Ovary (tissue), 9 donors: ENCODE measurements around the gene AOPEP. TPM values are rescaled to one million over a fixed set of nuclear protein-coding genes. Genes with fewer than 3 reads are reported as not detected.

ENCODE experiments used
- DNase-seq, 5 donors: peaks; one replicate each; pipeline ENCODE4 v3.0.0-alpha.2; 2019 to 2020
- H3K27ac ChIP-seq, 2 donors: fragments of 200-600 bp; one replicate each; pipeline versions ENCODE4 v1.5.1 to v1.8.0; 2019 to 2022
- H3K27me3 ChIP-seq: fragments of 200-600 bp; one replicate; pipeline ENCODE4 v1.8.0; 2022
- H3K36me3 ChIP-seq: fragments of 200-600 bp; sonication (generic); one replicate; pipeline ENCODE4 v1.5.1; 2019
- H3K4me1 ChIP-seq: one replicate; pipeline ENCODE4 v1.8.1; 2013; ENCODE audit warnings: mild to moderate bottlenecking, moderate library complexity; ENCODE audit not compliant: insufficient read depth
- H3K4me3 ChIP-seq: fragments of 200-600 bp; sonication (generic); one replicate; pipeline ENCODE4 v1.5.1; 2017
- H3K9me3 ChIP-seq, 2 donors: fragments of 200-600 bp in 1 of 2; sonication (generic) in 1 of 2; one replicate each; pipeline versions ENCODE4 v1.5.1 to v1.8.1; 2013 to 2019; ENCODE audit warnings: mild to moderate bottlenecking in 1 of 2, moderate library complexity in 1 of 2
- EP300 ChIP-seq: sonication (generic); formaldehyde crosslinking; IDR thresholded peaks from one replicate; pipeline ENCODE4 v1.6.1; 2017; ENCODE audit warnings: antibody characterized with exemption
- POLR2A ChIP-seq: fragments of 450-650 bp; IDR thresholded peaks from one replicate; pipeline ENCODE4 v1.6.1; 2017; ENCODE audit warnings: antibody characterized with exemption, mild to moderate bottlenecking, moderate library complexity
- WGBS, 3 donors: extraction: QIAGEN DNeasy Blood & Tissue Kit in 1 of 3; methylation state at CpG; one replicate each; pipeline versions ENCODE4 v1.1.5 to v1.1.7; 2013 to 2017; 5-methylcytosine and 5-hydroxymethylcytosine counted together
- intact Hi-C, 4 donors: fragments of 100-400 bp; cut with DNase I; formaldehyde crosslinking; loops; one replicate each; pipeline versions ENCODE4 v1.11.0 to v1.15.1; 2022 to 2023
- polyA plus RNA-seq, 2 donors: library from polyadenylated mRNA; stranded (reverse); fragments of 200-250 nt in 1 of 2; fragments of 350-450 nt in 1 of 2; fragmentation: Illumina TruSeq in 1 of 2; extraction: RNeasy Lipid Tissue Mini Kit (QIAGEN cat#74804) in 1 of 2; gene quantifications; one replicate each; pipeline ENCODE4 v1.2.3, GENCODE V29; 2013 to 2014
- total RNA-seq, 7 donors: library from RNA; depleted of rRNA in 2 of 7; stranded (reverse); fragments of >200 nt in 2 of 7; fragmentation: NEBNext Ultra II Directional in 3 of 7; extraction: Animal tissue kit (Norgen Biotek cat#: 25700) in 3 of 7; gene quantifications; one replicate each; pipeline versions ENCODE4 v1.1.0 to v1.2.4, GENCODE V29; 2016 to 2023
- TF ChIP-seq, protein P1 (sequence below), 3 donors: fragments of 450-650 bp in 2 of 3; fragments of 200-600 bp in 1 of 3; IDR thresholded peaks; one replicate each; pipeline versions ENCODE4 v1.5.1 to v1.8.0; 2016 to 2022; ENCODE audit warnings: antibody characterized with exemption in 3 of 3, mild to moderate bottlenecking in 1 of 3
- donor health status: DM: no; HTN: no; CAD: no; lungs with moderate emphysema.
- donor health status: DM: no; HTN: no; CAD: no.
- donor health status: Bipolar disorder and iron deficiency.
- donor health status: DM: yes; HTN: yes; CAD: no.
- donor health status: DM: no; HTN: no; CAD: no.
- donor health status: DM: yes; HTN: yes; CAD: no.

AOPEP gene
- total and polyA plus RNA-seq, 9 donors, result 40.0 to 141 (median 82.1) TPM

DNA sequence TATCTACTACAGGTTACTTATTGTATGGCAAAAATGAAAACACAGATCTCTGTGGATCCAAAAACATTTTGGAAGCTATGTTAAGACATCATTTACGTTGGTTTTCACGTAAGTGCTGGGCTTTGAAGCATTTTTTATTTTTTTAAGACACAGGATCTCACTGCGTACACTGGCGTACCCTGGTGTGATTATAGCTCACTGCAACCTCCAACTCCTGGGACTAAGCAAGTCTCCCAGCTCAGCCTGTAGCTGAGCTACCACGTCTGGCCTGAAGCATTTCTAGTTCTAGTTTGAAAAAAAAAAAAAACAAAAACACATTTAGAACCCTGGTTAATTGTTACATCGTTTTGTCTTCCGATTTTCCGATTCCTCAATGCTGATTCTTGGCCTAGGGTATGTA is 131.3 kb downstream of the AOPEP start:
- H3K4me1 ChIP-seq, result no peaks in the 10 kb centered on the region
- intact Hi-C loops, result no loop called here
- no peak for DNase-seq
- no peak overlapping the region for H3K27ac ChIP-seq
- no peak overlapping the region for H3K4me3 ChIP-seq
- TF ChIP-seq EP300, result no peak
- no peak for TF ChIP-seq POLR2A
- TF ChIP-seq, protein P1, sequence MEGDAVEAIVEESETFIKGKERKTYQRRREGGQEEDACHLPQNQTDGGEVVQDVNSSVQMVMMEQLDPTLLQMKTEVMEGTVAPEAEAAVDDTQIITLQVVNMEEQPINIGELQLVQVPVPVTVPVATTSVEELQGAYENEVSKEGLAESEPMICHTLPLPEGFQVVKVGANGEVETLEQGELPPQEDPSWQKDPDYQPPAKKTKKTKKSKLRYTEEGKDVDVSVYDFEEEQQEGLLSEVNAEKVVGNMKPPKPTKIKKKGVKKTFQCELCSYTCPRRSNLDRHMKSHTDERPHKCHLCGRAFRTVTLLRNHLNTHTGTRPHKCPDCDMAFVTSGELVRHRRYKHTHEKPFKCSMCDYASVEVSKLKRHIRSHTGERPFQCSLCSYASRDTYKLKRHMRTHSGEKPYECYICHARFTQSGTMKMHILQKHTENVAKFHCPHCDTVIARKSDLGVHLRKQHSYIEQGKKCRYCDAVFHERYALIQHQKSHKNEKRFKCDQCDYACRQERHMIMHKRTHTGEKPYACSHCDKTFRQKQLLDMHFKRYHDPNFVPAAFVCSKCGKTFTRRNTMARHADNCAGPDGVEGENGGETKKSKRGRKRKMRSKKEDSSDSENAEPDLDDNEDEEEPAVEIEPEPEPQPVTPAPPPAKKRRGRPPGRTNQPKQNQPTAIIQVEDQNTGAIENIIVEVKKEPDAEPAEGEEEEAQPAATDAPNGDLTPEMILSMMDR (IDR thresholded peaks at IDR 0.05), result no peak
- WGBS, 3 donors, result 90 to 98% (median 96%) methylated on average over 8 of the region's 8 CpGs
- no peaks in the 10 kb centered on the region for H3K9me3 ChIP-seq
- H3K27me3 ChIP-seq, result peaks cover 3% of the 10 kb centered on the region
- H3K36me3 ChIP-seq, result no peaks in the 10 kb centered on the region

DNA sequence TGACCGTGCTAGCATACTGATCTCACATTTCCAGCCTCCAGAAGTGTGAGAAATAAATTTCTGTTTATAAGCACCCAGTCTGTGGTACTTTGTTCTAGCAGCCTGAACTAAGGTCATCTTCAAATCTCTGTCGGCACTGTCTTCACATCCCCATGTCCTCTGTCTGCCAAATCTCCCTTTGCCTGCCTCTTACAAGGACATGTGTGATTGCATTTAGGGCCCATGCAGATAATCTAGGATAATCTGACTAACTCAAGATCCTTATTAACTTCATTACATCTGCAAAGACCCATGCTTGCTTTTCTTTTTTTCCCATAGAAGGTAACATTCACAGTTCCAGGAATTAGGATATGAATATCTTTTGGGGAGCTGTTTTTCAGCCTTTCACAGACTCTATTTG is 132.7 kb downstream of the AOPEP start:
- WGBS, 3 donors, result 93 to 96% (median 96%) methylated on average over 2 of the region's 2 CpGs
- H3K27me3 ChIP-seq, result no peaks in the 10 kb centered on the region
- intact Hi-C loops, result no loop called here
- H3K36me3 ChIP-seq, result no peaks in the 10 kb centered on the region
- no peak for DNase-seq
- no peaks in the 10 kb centered on the region for H3K9me3 ChIP-seq
- H3K4me3 ChIP-seq, result no peak overlapping the region
- no peak overlapping the region for H3K27ac ChIP-seq
- H3K4me1 ChIP-seq, result peaks cover 2% of the 10 kb centered on the region
- TF ChIP-seq EP300 (no peak), POLR2A (no peak)
- TF ChIP-seq, protein P1 (IDR thresholded peaks at IDR 0.05), result no peak

DNA sequence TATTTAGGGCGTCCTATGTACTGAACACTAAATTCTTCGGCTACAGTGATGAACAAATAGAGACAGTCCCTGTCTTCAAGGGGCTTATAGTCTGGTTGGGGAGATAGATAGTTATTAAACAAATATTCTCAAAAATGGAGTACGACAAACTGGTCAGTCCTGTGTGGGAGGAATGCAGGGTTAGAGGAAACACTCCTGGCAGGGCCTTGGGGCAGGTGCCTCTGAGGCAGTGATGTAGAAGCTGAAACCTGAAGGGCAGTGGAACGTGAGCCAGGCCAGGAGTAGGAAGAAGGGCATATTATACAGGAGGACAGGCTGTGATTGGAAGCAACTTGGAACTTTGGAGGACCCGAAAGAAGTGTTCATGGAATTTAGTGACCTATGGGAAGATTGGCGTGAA is 133.4 kb downstream of the AOPEP start:
- Histone ChIP-seq H3K9me3 (no peaks in the 10 kb centered on the region), H3K36me3 (no peaks in the 10 kb centered on the region), H3K27ac (no peak overlapping the region), H3K4me3 (no peak overlapping the region), H3K4me1 (peaks cover 2% of the 10 kb centered on the region), H3K27me3 (no peaks in the 10 kb centered on the region)
- intact Hi-C loops, result loop anchor here in 1 of 4 donors (10.0 kb wide), 1 partner anchor 145 kb away; no protein-coding TSS in a partner anchor
- no peak for DNase-seq
- TF ChIP-seq EP300 (no peak), POLR2A (no peak)
- TF ChIP-seq, protein P1 (IDR thresholded peaks at IDR 0.05), result no peak
- 95 to 98% (median 98%) methylated on average over 6 of the region's 6 CpGs for WGBS, 3 donors

DNA sequence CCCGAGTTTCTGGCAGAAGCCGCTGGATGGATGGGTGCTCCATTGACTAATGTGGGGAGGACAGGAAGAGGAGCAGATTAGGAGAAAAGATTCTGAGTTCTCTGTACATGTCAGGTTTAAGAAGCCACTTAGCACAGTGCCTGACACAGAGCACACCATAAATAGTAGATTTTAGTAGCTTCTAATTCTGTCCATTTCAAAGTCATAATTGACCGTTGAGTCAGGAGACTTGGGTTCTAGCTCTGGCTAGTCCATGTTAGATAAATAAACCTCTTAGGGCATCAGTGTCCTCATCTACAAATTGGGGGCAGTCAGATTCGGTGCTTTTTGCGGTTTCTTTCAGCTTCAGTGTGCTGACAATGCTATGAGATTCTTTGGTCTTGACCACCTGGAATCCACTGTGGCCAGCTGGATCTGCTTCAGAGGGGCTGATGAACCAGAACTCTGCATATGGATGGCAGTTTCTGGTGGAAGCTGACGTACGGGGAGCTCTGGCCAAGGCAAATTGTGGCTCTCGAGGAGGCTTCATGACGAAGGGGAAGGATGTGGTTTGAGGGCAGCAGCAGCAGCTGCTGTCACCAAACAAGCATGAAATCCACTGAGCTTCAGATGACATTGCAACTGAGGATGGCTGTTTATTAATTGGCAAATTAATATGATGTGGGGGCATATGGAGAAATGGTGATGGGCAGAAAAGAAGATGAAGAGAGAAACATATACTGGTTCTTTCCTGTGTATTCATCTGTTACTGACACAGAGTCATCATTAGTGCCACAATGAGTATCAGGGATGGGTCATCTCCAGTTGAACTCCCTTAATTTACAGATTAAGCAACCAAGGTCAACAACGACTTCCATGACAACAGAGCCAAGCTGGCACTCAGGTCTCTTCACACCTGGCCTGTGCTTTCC is 134.4 kb downstream of the AOPEP start:
- WGBS, 3 donors, result 90 to 93% (median 91%) methylated on average over 10 of the region's 10 CpGs
- no peak for TF ChIP-seq POLR2A
- TF ChIP-seq, protein P1 (IDR thresholded peaks at IDR 0.05), result no peak
- no peak for TF ChIP-seq EP300
- no peak overlapping the region for H3K27ac ChIP-seq
- no peak for DNase-seq
- H3K4me1 ChIP-seq, result peaks cover 4% of the 10 kb centered on the region
- H3K36me3 ChIP-seq, result no peaks in the 10 kb centered on the region
- H3K9me3 ChIP-seq, result no peaks in the 10 kb centered on the region
- H3K27me3 ChIP-seq, result no peaks in the 10 kb centered on the region
- intact Hi-C loops, result loop anchor here in 1 of 4 donors (10.0 kb wide), 1 partner anchor 144 kb away; no protein-coding TSS in a partner anchor
- H3K4me3 ChIP-seq, result no peak overlapping the region
